Measurements from ENCODE around the gene C2CD4C.

The C2CD4C gene

DNA sequence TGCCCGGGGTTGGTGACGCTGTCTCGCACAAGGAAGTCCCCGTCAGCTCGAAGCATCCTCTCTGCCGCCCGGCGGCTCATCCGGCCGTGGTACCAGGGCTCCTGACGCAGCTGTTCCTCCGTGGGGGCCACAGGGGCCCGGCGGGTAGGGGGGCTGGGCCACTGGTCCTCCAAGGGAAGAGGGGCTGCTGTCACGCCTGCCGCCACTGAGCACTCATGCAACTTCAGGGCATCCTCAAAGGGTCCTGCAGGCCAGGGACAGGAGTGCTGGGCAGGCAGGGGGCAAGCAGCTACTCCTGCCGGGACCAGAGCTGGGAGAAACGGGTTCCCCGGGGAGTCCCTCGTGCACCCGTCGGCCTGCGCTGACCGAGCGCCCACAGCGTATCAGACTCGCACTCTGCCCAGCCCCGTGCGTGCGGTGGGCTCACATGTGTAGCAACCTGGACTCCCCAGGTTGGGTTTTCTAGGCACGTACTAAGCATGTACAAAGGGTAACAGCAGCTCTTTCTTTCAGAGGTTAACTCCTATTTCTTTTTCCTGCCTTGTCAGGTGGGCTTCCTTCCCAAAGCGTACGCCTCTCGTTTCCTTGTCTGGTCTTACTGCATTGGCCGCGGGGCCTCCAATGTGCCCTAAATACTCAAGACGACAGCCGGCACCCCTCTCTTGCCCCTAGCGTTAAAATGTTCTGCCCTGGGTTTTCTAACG, 13.4 kb upstream of the C2CD4C start:
- Histone ChIP-seq H3K36me3 (ENCODE audit: insufficient read depth, low read length) (no peaks in the 10 kb centered on the region), H3K27me3 (ENCODE audit: insufficient read depth, low read length) (no peaks in the 10 kb centered on the region), H3K9me2 (ENCODE audit: low read depth, low read length) (no peaks in the 10 kb centered on the region), H2AFZ (ENCODE audit: low read length) (no peak overlapping the region), H3K4me1 (ENCODE audit: insufficient read depth, low read length, severe bottlenecking) (no peaks in the 10 kb centered on the region), H3K4me2 (ENCODE audit: low read length) (no peak overlapping the region), H3K4me3 (ENCODE audit: low read depth, low read length, poor library complexity, severe bottlenecking) (no peak overlapping the region), H4K20me1 (ENCODE audit: insufficient read depth, low read length) (no peaks in the 10 kb centered on the region), H3K9ac (ENCODE audit: low read length) (no peak overlapping the region), H3F3A (ENCODE audit: insufficient read depth, low read length) (no peaks in the 10 kb centered on the region), H3K79me2 (ENCODE audit: insufficient read depth, low read length) (no peaks in the 10 kb centered on the region), H3K27ac (ENCODE audit: low read depth, low read length, poor library complexity, severe bottlenecking) (no peak overlapping the region), H3K9me3 (ENCODE audit: low read length) (no peaks in the 10 kb centered on the region)
- no peak for TF ChIP-seq EZH2 (IDR thresholded peaks at IDR 0.05; ENCODE audit: borderline replicate concordance, low read length)
- TF ChIP-seq, protein P1, sequence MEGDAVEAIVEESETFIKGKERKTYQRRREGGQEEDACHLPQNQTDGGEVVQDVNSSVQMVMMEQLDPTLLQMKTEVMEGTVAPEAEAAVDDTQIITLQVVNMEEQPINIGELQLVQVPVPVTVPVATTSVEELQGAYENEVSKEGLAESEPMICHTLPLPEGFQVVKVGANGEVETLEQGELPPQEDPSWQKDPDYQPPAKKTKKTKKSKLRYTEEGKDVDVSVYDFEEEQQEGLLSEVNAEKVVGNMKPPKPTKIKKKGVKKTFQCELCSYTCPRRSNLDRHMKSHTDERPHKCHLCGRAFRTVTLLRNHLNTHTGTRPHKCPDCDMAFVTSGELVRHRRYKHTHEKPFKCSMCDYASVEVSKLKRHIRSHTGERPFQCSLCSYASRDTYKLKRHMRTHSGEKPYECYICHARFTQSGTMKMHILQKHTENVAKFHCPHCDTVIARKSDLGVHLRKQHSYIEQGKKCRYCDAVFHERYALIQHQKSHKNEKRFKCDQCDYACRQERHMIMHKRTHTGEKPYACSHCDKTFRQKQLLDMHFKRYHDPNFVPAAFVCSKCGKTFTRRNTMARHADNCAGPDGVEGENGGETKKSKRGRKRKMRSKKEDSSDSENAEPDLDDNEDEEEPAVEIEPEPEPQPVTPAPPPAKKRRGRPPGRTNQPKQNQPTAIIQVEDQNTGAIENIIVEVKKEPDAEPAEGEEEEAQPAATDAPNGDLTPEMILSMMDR (IDR thresholded peaks at IDR 0.05; ENCODE audit: low read length): no peak

DNA sequence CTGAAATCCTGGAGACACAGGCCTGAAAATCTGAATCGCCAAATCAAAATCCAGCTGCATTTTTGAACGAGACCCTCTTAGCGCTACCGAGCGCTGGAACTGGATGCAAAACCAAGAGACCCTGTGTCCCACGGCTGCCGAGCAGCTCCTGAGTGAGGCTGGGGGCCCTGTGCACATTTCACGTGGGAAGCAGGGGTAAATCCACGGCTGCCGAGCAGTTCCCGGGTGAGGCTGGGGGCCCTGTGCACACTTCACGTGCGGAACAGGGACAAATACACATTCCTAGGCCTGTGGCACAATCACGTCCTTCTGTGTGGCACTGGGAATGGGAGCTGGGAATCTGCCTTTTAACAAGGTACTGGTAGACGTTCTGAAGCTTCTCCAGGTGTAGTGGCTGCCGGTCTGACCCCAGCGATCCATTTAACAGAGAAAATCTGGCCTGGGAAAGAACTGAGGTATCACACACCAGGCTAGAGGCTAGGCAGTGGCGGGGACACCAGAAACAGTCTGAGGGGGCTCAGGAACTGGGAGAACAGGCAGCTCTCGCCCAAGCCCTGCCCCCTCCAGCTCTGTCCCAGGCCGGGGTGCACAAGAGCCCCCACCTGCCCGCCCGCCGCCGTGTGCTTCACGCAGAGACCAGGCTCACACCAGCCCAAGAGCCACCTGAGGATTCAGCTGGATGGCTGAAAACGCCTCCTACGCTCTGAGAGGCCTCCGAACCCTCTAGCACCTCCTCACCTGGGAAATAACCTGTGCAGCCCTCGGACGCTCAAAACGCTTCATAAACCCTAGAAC, 11.0 kb upstream of the C2CD4C start:
- Histone ChIP-seq H3K9ac (ENCODE audit: low read length) (no peak overlapping the region), H3K27me3 (ENCODE audit: insufficient read depth, low read length) (no peaks in the 10 kb centered on the region), H3K79me2 (ENCODE audit: insufficient read depth, low read length) (no peaks in the 10 kb centered on the region), H3K9me2 (ENCODE audit: low read depth, low read length) (no peaks in the 10 kb centered on the region), H4K20me1 (ENCODE audit: insufficient read depth, low read length) (no peaks in the 10 kb centered on the region), H3K4me3 (ENCODE audit: low read depth, low read length, poor library complexity, severe bottlenecking) (no peak overlapping the region), H3K4me2 (ENCODE audit: low read length) (no peak overlapping the region), H3K4me1 (ENCODE audit: insufficient read depth, low read length, severe bottlenecking) (no peaks in the 10 kb centered on the region), H3F3A (ENCODE audit: insufficient read depth, low read length) (no peaks in the 10 kb centered on the region), H3K36me3 (ENCODE audit: insufficient read depth, low read length) (no peaks in the 10 kb centered on the region), H3K9me3 (ENCODE audit: low read length) (no peaks in the 10 kb centered on the region), H3K27ac (ENCODE audit: low read depth, low read length, poor library complexity, severe bottlenecking) (no peak overlapping the region), H2AFZ (ENCODE audit: low read length) (no peak overlapping the region)
- TF ChIP-seq, protein P1 (IDR thresholded peaks at IDR 0.05; ENCODE audit: low read length): no peak
- no peak for TF ChIP-seq EZH2 (IDR thresholded peaks at IDR 0.05; ENCODE audit: borderline replicate concordance, low read length)

DNA sequence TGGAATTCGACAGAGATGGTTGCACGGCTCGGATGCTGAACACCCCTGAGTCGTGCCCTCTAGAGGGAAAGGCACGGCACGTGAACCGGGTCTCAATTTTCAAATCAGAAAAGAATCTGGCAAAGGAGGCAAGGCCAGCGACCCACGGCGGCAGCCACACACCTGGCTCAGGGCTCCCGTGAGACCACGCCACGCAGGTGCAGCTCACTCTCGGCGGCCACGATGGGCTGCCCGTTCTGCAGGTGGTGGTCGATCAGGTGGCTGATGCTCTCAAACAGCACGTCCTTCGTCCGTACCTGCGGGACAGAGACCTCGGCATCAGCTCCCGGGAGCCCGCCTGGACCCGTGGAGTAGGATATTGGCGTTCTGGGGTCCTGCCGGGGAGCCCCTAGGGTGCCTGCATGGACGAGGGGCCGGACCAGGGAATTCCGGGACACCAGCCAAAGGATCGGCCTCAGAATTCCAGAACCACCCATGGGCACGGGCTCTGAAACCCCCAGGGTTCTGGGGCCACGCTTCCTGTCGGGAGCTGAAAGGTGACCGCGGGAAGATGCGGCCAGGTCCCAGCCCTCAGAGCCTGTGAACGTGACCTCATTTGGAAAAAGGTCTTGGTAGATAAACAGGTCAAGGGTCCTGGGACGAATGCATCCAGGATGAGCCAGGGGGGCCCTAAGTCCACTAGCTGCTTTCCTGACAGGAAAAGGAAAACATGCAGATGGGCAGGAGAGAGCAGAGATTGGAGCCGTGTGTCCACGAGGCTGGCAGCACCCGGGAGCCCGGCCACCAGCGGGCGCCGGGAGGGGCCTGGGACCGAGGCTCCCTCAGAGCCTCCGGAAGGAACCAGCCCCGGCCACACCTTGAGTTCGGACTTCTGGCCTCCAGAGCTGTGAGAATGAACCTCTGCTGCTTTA, 10.1 kb upstream of the C2CD4C start:
- no peak overlapping the region for H2AFZ ChIP-seq (ENCODE audit: low read length)
- H3F3A ChIP-seq (ENCODE audit: insufficient read depth, low read length): no peaks in the 10 kb centered on the region
- no peaks in the 10 kb centered on the region for H3K79me2 ChIP-seq (ENCODE audit: insufficient read depth, low read length)
- H3K27me3 ChIP-seq (ENCODE audit: insufficient read depth, low read length): no peaks in the 10 kb centered on the region
- no peak overlapping the region for H3K4me2 ChIP-seq (ENCODE audit: low read length)
- H3K36me3 ChIP-seq (ENCODE audit: insufficient read depth, low read length): no peaks in the 10 kb centered on the region
- H3K4me3 ChIP-seq (ENCODE audit: low read depth, low read length, poor library complexity, severe bottlenecking): no peak overlapping the region
- H3K4me1 ChIP-seq (ENCODE audit: insufficient read depth, low read length, severe bottlenecking): no peaks in the 10 kb centered on the region
- no peak overlapping the region for H3K9ac ChIP-seq (ENCODE audit: low read length)
- no peaks in the 10 kb centered on the region for H3K9me3 ChIP-seq (ENCODE audit: low read length)
- no peak overlapping the region for H3K27ac ChIP-seq (ENCODE audit: low read depth, low read length, poor library complexity, severe bottlenecking)
- H3K9me2 ChIP-seq (ENCODE audit: low read depth, low read length): no peaks in the 10 kb centered on the region
- H4K20me1 ChIP-seq (ENCODE audit: insufficient read depth, low read length): no peaks in the 10 kb centered on the region
- no peak for TF ChIP-seq EZH2 (IDR thresholded peaks at IDR 0.05; ENCODE audit: borderline replicate concordance, low read length)
- TF ChIP-seq, protein P1 (IDR thresholded peaks at IDR 0.05; ENCODE audit: low read length): no peak

Measured in OCI-LY1 (cell line).